OCI-LY3 (cell line): ENCODE data around the gene KCNQ1.

Experiments used
- H2AFZ ChIP-seq: fragments of 200-600, 300-600 bp; shearing (Covaris generic); 2 replicates; pipeline ENCODE4 v1.6.0; 2014; ENCODE audit warnings: antibody characterized with exemption, low read depth, low read length
- H3K27ac ChIP-seq: fragments of 200-600, 300-600 bp; sonication (generic); 2 replicates; pipeline ENCODE4 v1.5.1; 2014; ENCODE audit warnings: mild to moderate bottlenecking, low read length, moderate library complexity, mixed read lengths
- H3K27me3 ChIP-seq: fragments of 200-600, 300-600 bp; sonication (generic); 2 replicates; pipeline ENCODE4 v1.6.1; 2014; ENCODE audit warnings: low read depth, low read length, mixed read lengths
- H3K36me3 ChIP-seq: fragments of 200-600, 300-600 bp; sonication (generic); replicated peaks from 2 replicates; pipeline ENCODE3; 2014; ENCODE audit warnings: low read depth, low read length, mixed read lengths
- H3K4me1 ChIP-seq: fragments of 300-600, 200-600 bp; sonication (generic); 2 replicates; pipeline ENCODE4 v1.6.1; 2014; ENCODE audit warnings: low read length, mixed read lengths
- H3K4me2 ChIP-seq: fragments of 200-600, 300-600 bp; sonication (generic); 2 replicates; pipeline ENCODE4 v1.6.1; 2014; ENCODE audit warnings: low read length, mixed read lengths
- H3K4me3 ChIP-seq: fragments of 300-600, 200-600 bp; sonication (generic); 2 replicates; pipeline ENCODE4 v1.5.1; 2014; ENCODE audit warnings: antibody characterized with exemption, mild to moderate bottlenecking, low read length, moderate library complexity
- H3K79me2 ChIP-seq: fragments of 300-600, 200-600 bp; shearing (Covaris generic); 2 replicates; pipeline ENCODE4 v1.6.1; 2014; ENCODE audit warnings: mild to moderate bottlenecking, low read length, mixed read lengths
- H3K9ac ChIP-seq: fragments of 300-600, 200-600 bp; shearing (Covaris generic); 2 replicates; pipeline ENCODE4 v1.6.0; 2014; ENCODE audit warnings: mild to moderate bottlenecking, low read length, moderate library complexity
- H3K9me3 ChIP-seq: fragments of 200-600, 300-600 bp; shearing (Covaris generic); 2 replicates; pipeline ENCODE4 v1.6.1; 2014; ENCODE audit warnings: low read length, mixed read lengths; ENCODE audit not compliant: insufficient read depth
- H4K20me1 ChIP-seq: fragments of 200-600, 300-600 bp; sonication (generic); 2 replicates; pipeline ENCODE4 v1.6.1; 2016; ENCODE audit warnings: low read length, mixed read lengths; ENCODE audit not compliant: insufficient read depth
- CTCF ChIP-seq: fragments of 200-600, 300-600 bp; sonication (generic); IDR thresholded peaks from 2 replicates; pipeline ENCODE4 v1.5.1; 2014; ENCODE audit warnings: antibody characterized with exemption, low read length, low read depth
- EZH2phosphoT487 ChIP-seq: fragments of 200-600 bp; shearing (Covaris generic); IDR thresholded peaks from 2 replicates; pipeline ENCODE4 v1.6.1; 2018; ENCODE audit warnings: antibody characterized with exemption, mixed run types, low read depth

The KCNQ1 gene

DNA sequence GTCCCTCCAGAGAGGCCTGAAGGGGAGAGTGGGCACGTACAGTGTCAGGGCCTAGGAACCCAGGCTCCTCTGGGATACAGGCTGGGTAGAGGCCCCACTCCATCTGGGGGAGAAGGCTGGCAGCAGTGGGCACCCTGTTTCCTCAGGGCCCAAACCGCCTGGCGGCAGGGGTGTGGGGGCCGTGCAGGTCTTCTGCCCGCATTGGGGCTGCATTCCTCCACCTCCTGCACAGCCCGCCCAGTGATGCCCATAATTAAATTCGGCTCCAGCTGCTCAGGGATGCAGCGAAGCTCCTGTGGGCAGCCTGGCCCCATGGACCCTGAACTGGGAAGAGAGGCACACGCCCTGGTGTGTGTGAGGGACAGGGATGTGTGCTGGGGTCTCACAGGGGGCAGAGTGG lies 219.6 kb downstream of the KCNQ1 start:
- Histone ChIP-seq H3K9ac (no peak overlapping the region), H3K27ac (no peak overlapping the region), H3K36me3 (peaks cover 18% of the 10 kb centered on the region), H3K4me1 (no peaks in the 10 kb centered on the region), H3K9me3 (peaks cover 11% of the 10 kb centered on the region; the same call in 1 of the 2 replicates), H3K79me2 (no peaks in the 10 kb centered on the region), H3K4me2 (no peak overlapping the region), H3K27me3 (no peaks in the 10 kb centered on the region), H4K20me1 (peaks cover 5% of the 10 kb centered on the region; the same call in 1 of the 2 replicates), H3K4me3 (no peak overlapping the region), H2AFZ (no peak overlapping the region)
- no peak for TF ChIP-seq CTCF
- TF ChIP-seq EZH2phosphoT487: no peak

DNA sequence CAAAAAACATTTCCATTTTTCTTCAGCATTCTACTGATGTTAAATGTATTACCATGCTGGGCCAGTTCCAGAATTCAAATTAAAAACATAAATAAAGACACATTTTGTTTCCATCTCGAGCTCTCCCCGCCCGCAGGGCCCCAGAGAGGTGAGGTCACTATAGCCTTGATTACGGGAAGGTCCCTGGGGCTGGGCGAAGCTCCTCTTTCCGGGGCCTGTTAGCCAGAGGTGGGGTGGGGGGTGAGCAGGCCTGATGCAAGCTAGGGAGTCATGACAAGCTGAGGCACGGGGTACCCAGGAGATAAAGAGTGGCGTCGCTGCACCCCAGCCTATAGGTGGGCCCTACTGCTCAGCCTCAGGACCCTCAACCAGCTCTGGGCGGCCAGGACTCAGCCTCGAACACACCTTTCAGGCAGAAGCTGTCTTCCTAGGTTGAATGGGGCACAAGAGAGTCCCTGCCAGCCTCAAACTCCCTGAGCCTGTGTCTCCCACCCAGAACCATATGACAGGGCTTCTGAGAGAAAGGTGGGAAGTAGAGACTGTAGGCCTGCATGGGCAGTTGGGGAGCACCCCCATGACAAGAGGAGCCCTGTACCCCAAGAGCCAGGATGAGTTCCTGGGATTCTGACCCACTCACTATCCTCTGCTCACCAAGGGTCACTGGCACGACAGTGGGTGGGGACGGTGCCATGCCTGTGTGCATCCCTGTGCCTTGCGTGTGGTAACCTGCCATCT lies 220.2 kb downstream of the KCNQ1 start:
- Histone ChIP-seq H3K4me1 (no peaks in the 10 kb centered on the region), H3K27me3 (no peaks in the 10 kb centered on the region), H3K9ac (no peak overlapping the region), H4K20me1 (peaks cover 5% of the 10 kb centered on the region; the same call in 1 of the 2 replicates), H3K27ac (no peak overlapping the region), H3K4me2 (no peak overlapping the region), H3K4me3 (no peak overlapping the region), H3K79me2 (no peaks in the 10 kb centered on the region), H3K9me3 (peaks cover 6% of the 10 kb centered on the region; the same call in 1 of the 2 replicates), H2AFZ (no peak overlapping the region), H3K36me3 (peaks cover 18% of the 10 kb centered on the region)
- no peak for TF ChIP-seq EZH2phosphoT487
- TF ChIP-seq CTCF: no peak

DNA sequence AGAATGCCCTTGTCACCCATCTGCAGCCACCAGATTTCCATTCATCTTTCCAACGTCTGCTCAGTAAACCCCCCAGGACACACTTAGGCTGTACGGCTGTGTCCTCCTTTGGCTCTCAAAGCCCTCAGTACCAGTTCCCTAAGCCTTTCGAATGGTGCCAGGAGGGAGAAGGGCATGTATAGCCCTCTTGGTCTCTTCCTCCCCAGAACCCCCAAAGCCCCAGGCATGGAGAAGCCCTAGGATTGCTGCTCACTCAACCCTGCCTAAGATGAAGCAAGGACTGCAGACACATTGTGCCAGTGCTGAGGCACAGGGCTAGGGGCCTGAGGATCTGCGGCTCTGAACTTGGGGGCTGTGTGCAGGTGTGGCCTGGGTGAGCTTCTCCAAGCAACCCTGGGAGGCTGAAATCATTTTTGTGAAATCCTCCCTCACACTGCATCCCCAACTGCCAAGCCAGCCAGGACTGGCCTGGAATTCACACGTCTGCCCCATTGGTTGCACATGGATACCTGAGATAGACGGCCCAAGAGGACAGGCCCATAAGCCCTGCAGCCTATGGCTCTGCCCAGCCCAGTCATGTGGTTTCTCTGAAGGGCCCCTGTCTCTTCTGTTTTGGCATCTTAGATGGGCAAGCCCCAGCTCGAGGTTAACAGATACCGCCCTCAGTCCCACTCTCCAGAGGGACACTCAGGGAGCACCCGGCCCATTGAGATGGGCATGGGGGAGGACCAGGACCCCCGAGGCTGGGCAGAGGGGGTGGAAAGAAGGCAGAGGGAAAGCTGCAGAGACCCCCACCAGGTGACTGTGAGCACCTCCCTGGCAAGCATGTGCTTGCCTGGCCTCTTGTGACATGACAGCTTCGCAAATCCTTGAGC lies 221.0 kb downstream of the KCNQ1 start:
- peaks cover 15% of the 10 kb centered on the region for H3K36me3 ChIP-seq
- H3K4me2 ChIP-seq: no peak overlapping the region
- TF ChIP-seq EZH2phosphoT487: no peak
- no peak for TF ChIP-seq CTCF
- H4K20me1 ChIP-seq: peaks cover 9% of the 10 kb centered on the region
- H3K27ac ChIP-seq: no peak overlapping the region
- H3K9ac ChIP-seq: no peak overlapping the region
- H3K27me3 ChIP-seq: no peaks in the 10 kb centered on the region
- H3K4me1 ChIP-seq: no peaks in the 10 kb centered on the region
- H3K9me3 ChIP-seq: no peaks in the 10 kb centered on the region
- no peak overlapping the region for H2AFZ ChIP-seq
- no peaks in the 10 kb centered on the region for H3K79me2 ChIP-seq
- no peak overlapping the region for H3K4me3 ChIP-seq

GRCh38 chr11:2666401-2666741 lies 221.6 kb downstream of the KCNQ1 start:
- Histone ChIP-seq H3K9me3 (no peaks in the 10 kb centered on the region), H3K36me3 (peaks cover 15% of the 10 kb centered on the region), H3K4me3 (no peak overlapping the region), H4K20me1 (peaks cover 13% of the 10 kb centered on the region), H3K4me2 (no peak overlapping the region), H3K27me3 (no peaks in the 10 kb centered on the region), H3K27ac (no peak overlapping the region), H3K79me2 (no peaks in the 10 kb centered on the region), H2AFZ (no peak overlapping the region), H3K9ac (no peak overlapping the region), H3K4me1 (no peaks in the 10 kb centered on the region)
- TF ChIP-seq EZH2phosphoT487 (no peak), CTCF (no peak)
